NCI-H748 (cell line): ENCODE measurements around the gene MOXD1.

Experiments
- DNase-seq: peaks from one replicate; lab custom pipeline; 2025; ENCODE audit not compliant: unreplicated experiment; lab: John Stamatoyannopoulos, UW

Gene MOXD1

DNA sequence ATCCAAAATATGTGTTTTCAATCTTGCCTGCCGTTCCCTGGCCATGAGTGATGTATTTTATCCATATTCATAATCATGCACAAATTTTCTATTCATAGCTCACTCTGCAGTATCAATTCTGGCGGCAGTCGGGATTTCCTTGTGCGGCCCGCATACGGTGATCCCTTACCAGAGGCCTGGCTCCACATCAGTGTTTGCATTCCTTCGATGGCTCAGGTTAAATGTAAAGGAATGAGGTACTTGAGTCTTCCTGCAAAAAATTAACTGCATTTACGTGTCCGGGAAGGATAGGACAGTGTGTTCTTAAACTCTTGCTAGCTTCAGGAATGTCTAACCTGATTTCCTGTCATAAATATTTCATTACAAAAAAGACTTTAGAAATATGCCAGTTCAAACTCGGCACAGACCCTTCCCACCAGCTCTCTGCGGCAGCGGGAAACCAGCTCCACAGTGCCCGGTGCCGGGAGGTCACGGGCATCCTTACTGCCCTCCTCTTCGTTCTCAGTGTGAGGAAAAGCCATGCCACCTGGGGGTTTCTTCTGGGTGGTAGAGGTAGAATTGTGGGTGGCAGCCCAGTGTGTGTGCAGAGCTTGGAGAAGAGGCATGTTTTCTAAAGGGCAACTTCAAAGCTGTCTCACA, 154.5 kb downstream of the MOXD1 start:
- DNase-seq, result no peak

GRCh38 chr6:132246120-132246617, 155.1 kb downstream of the MOXD1 start:
- DNase-seq, result no peak
